HL-60 (cell line): ENCODE results near the gene MSH5.

Source experiments
- CTCF ChIP-seq: IDR thresholded peaks from one replicate; pipeline ENCODE4 v1.5.1; 2011; ENCODE audit warnings: low read length, control low read depth, inconsistent platforms; ENCODE audit not compliant: insufficient read depth
- REST ChIP-seq: IDR thresholded peaks from 2 replicates; pipeline ENCODE4 v1.6.1; 2012; ENCODE audit warnings: low read depth; ENCODE audit not compliant: insufficient replicate concordance
- SPI1 ChIP-seq: IDR thresholded peaks from 2 replicates; pipeline ENCODE4 v1.6.1; 2012; ENCODE audit warnings: low read depth, mild to moderate bottlenecking, borderline replicate concordance

GRCh38 chr6:31721351-31722020 lies 18.3 kb upstream of the MSH5 start, which contains the start of gene LY6G6C:
- TF ChIP-seq CTCF = no peak
- TF ChIP-seq REST = no peak
- no peak for TF ChIP-seq SPI1
